ENCODE data around the gene MRPS22.
"Not testable (repeated sequence)": the region's sequence is repeated elsewhere in the genome, so short reads cannot be mapped to it uniquely, and the experiment has no call there.

Gene MRPS22

GRCh38 chr3:139339219-139339906 is 4.5 kb upstream of the MRPS22 start:
- DNase-seq: no peak

GRCh38 chr3:139340784-139341183 is 3.0 kb upstream of the MRPS22 start:
- no peak for DNase-seq

GRCh38 chr3:139342054-139342453 is 1.8 kb upstream of the MRPS22 start:
- DNase-seq: no peak

GRCh38 chr3:139346771-139347170 is 3.0 kb downstream of the MRPS22 start:
- DNase-seq: no peak

GRCh38 chr3:139353920-139354556 is 10.2 kb downstream of the MRPS22 start:
- DNase-seq: no peak

GRCh38 chr3:139354661-139355060 is 10.8 kb downstream of the MRPS22 start:
- DNase-seq: no peak

GRCh38 chr3:139355476-139355875 is 11.7 kb downstream of the MRPS22 start:
- DNase-seq: no peak

GRCh38 chr3:139355891-139356290 is 12.1 kb downstream of the MRPS22 start:
- no peak for DNase-seq

- no peak for DNase-seq
Measured at GRCh38 chr3:139357899-139358298, 14.1 kb downstream of the MRPS22 start.

GRCh38 chr3:139358841-139359562 is 15.2 kb downstream of the MRPS22 start:
- DNase-seq: peak in 1 of 2 experiments; percentile 24

- DNase-seq: no peak
Measured at GRCh38 chr3:139361276-139361675, 17.5 kb downstream of the MRPS22 start.

- no peak for DNase-seq
Measured at GRCh38 chr3:139364549-139364948, 20.7 kb downstream of the MRPS22 start.

- DNase-seq: no peak
Measured at GRCh38 chr3:139374099-139374498, 30.3 kb downstream of the MRPS22 start.

GRCh38 chr3:139377378-139377777 is 33.6 kb downstream of the MRPS22 start:
- DNase-seq: no peak

- peak; percentile 12 to 70 for DNase-seq
Measured at GRCh38 chr3:139378587-139379241, 34.9 kb downstream of the MRPS22 start.

GRCh38 chr3:139380575-139380974 is 36.8 kb downstream of the MRPS22 start:
- no peak for DNase-seq

- not testable (repeated sequence) for DNase-seq
Measured at GRCh38 chr3:139382291-139382690, 38.5 kb downstream of the MRPS22 start.

- no peak for DNase-seq
Measured at GRCh38 chr3:139388077-139388476, 44.3 kb downstream of the MRPS22 start.

GRCh38 chr3:139388821-139389551 is 45.2 kb downstream of the MRPS22 start:
- DNase-seq: no peak

GRCh38 chr3:139389552-139390368 is 45.9 kb downstream of the MRPS22 start, which contains the start of gene COPB2:
Gene COPB2, minus strand, starts transcription at chr3:139389647. Its CDS starts 97 bp downstream, at chr3:139389550.
- DNase-seq: peak; percentile 97 to 98

- DNase-seq: no peak
Measured at GRCh38 chr3:139394116-139394515, 50.3 kb downstream of the MRPS22 start.

- no peak for DNase-seq
Measured at GRCh38 chr3:139396707-139397106, 52.9 kb downstream of the MRPS22 start.

Measured in NCI-H187 (cell line).